Colon (tissue), 2 donors: ENCODE results near the gene CDH4.
"Not testable (repeated sequence)": the region's sequence is repeated elsewhere in the genome, so short reads cannot be mapped to it uniquely, and the experiment has no call there.

ENCODE experiments used
- FAIRE-seq: peaks from 2 replicates; lab custom pipeline; 2012; peaks lifted over from hg19 to GRCh38; lab: Jason Lieb, UNC
- donor health status: control.
- donor health status: control.

CDH4 gene

GRCh38 chr20:61459705-61460104, 207.6 kb downstream of the CDH4 start:
- no peak for FAIRE-seq

DNA sequence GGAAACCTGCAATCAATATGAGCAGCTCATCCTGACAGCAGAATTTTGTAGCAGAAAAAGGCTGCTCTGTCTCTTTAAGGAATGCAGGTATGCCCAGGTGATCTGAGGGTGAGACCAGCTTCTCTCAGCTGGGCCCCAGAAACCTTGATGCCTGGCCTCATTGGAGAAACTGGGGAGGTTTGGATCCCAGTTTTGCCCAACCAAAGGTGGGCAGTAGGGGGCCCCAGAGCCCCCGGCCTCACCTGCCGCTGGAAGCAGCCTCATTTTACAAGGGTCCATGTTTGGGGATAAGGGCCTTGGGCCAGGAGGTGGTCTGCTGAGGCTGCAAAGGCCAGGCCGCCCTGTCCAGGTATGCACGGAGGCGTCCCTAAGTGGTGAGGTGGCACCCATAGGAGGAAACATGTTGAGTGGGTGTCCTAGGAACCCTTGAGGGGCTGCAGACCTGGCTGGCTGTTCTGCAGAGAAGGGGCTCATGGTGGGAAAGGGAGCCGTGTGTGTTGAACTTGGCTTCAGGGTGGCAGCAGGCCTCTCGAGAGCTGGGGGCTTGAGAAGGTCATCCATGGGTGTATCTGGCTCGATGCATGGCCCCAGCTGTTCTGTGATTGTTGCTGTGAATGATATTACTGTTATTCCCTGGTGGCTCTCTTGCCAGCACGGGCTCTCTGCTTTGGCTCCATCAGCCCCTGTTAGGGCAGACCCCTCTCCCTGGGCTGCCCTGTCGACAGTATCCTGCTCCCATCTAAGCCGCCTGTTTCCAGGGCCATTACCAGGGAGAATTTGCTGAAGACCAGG, 208.4 kb downstream of the CDH4 start:
- FAIRE-seq, result no peak

GRCh38 chr20:61461461-61461860, 209.4 kb downstream of the CDH4 start:
- no peak for FAIRE-seq

DNA sequence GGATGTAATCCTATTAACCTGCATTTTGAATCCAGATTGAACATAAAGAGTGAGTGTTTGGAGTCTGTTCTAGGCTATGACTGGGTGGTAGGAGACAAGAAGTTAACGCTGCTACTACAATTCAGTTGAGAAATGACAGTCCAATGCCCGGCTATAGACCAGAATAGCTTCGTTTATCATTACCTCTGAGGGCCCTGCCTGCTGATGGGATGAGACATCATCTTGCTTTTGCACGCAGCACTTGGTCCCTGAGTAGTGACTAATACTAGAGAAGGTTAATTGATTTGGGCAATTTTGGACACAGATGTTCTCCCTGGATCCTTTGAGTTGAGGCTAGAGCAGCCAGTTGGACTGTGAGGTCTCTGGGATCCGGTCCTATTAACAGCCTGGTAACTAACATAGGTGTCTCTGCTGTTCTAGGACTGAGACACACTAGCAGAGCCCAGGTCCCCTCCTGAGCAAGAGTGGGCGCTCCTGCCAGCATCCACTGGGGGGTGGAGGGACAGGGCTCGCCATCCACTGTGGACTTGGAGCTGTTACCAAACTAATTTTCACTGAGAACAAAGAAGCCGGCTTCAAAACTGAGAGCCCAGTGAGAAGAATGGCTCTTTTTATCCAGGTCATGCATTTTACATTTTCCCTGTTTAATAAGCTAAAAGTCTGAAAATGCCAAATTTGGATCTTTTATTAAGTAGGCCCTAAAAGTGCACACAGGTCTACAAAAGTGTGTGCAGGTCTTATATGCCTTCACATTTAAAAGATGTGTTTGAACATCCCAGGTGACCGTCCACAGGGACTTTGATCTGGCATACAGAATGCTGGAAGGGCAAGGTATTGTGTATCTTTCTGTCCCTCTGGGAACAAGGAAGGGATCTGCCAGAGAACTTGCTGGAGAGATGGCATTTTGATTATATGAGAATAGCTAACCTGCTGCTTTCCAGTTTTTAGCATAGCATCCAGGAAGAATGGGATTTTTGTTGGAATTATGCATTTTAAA, 212.5 kb downstream of the CDH4 start:
- FAIRE-seq, result no peak

DNA sequence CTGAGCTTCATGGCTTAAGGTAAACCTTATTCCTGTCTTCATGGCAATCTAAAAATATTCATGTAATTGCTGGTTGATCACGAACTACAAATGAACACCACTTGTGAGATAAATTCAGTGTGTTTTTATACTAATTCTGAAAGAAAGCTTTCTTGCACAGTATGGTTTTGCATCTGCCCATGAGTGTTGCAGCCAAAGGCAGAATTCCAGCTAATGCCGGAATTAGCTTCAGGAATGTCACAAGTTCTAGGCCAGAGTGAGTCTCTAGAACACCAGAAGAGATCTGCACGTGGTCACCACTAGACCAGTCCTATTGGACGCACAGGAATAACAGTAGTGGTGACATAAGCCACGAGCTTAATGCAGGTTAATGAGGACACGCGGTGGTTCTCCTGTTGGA, 223.7 kb downstream of the CDH4 start:
- no peak for FAIRE-seq

- FAIRE-seq, result no peak
Observed at GRCh38 chr20:61476956-61477355, 224.9 kb downstream of the CDH4 start.

GRCh38 chr20:61477451-61477861, 225.4 kb downstream of the CDH4 start:
- FAIRE-seq, result no peak

DNA sequence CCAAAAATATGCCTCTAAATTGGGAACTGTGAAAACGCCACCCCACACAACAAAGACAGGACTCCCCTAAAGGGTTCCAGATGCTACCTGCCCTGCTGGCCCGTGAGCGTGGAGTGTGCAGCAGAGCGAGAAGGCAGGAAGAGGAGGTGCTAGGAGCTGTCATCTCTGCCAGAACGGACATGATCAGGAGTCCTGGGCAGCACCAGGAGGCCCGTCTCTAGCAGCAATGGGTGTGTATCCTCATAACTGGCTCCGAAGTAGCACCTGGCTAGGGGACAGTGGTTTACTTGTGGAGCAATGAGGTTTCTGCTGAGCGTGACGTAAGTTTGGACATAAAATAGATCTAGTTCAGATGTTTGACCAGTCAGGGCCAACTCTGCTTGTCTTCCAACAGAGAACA, 226.0 kb downstream of the CDH4 start:
- no peak for FAIRE-seq

GRCh38 chr20:61478611-61479305, 226.7 kb downstream of the CDH4 start:
- FAIRE-seq, result no peak

- not testable (repeated sequence) for FAIRE-seq
Observed at GRCh38 chr20:61479433-61479832, 227.4 kb downstream of the CDH4 start.

DNA sequence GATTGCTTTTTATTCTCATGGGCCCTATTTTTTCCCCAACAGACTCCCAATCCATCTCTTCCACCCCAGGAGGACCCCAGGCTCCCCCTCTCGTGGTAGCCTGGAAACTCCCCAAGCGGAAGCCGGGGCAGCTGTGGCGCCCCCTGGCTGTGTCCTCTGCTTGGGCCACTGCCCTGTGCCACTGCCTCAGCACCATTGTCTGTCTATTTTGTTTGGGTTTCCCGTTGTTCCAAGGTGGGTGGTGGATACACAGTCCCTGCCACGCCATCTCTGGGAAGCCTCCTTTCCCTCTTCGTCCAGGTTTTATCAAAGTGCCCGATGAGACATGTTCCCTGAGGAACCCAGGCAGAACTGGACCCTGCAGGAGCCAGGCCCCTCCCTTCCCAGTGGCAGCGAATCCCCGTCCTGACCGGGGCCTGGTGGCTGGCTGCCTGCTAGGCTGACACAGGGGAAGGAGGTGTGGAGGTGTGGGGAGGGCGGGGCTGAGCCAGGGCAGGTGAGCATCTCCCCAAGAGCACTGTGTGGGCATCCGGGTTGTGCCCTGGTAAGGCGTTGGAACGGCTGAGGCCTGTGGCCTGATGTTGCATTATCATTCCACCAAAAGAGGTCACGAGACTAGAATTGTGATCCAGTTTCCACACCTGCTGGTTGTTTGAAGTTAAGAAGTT, 228.2 kb downstream of the CDH4 start:
- no peak for FAIRE-seq

- no peak for FAIRE-seq
Observed at GRCh38 chr20:61482056-61482887, 230.2 kb downstream of the CDH4 start.

DNA sequence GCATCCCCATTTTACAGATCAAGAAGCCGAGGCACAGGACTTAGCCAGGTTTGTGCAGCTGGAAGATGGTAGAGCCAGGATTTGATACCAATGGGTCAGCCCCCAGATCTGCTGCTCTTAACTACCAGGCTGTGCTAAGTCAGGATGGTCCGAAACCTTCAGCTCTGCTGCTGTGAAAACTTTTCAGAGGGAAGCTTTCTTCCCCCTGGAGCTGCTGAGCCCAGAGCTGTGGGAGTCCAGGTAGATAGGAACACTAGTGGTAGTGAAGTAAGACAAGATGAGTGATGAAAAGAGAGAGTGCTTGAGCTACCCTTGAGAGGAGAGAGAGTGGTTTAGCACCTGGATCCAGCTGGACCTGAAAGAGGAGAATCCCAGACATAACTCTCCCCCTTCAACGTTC, 230.8 kb downstream of the CDH4 start:
- FAIRE-seq, result no peak

DNA sequence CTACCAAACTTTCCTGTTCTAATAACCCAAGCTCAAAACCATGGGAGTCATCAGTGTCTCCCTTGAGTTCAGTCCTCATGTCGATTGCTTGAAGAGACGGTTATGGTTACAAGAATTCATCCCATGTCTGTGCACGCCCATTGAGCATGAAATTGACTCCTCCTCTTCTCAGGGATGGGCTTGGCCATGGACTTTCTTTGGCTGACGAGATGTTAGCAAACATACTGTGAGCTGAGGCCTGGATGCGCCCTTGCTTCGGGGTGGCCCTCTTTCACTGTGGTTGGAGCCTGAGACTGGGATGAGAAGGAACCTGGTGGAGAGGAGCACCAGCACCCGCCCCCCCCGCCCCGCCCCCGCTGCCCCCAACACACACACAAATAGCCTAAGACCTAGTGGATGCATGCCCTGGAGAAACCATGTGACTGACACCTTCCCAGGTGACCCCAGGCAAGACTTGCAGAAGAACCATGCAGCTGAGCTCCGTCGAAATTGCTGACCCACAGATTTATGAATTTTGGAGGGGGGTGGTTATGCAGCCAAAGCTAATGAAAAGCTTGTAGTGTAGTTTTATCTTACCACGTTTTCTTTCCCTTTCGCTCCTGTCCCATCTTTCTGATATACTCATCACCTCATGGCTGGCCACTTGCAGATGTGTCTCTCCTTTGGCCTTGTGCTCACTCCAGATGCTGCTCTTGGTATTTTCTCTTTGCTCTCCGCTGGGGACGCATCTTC, 231.4 kb downstream of the CDH4 start:
- FAIRE-seq, result no peak

DNA sequence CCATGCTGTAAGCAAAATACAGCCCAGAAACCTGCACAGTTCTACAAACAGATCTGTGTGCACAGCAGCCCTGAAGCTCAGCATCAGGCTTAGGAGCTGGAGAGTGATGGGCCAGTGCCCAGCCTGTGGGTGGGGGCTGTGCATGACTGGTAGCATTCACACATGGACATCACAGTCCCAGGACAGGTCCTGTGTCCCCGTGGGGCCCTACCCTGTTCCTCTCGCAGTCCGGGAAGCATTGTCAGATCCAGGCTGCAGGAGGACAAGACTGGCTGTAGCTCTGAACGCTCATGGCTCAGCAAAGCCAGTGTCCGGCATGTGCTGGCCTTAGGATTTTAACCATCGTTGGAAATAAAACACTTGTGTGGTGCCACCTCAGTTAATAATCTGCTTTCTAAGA, 234.1 kb downstream of the CDH4 start:
- no peak for FAIRE-seq

GRCh38 chr20:61487346-61487996, 235.4 kb downstream of the CDH4 start:
- no peak for FAIRE-seq

- FAIRE-seq, result no peak
Observed at GRCh38 chr20:61487997-61488371, 235.9 kb downstream of the CDH4 start.

DNA sequence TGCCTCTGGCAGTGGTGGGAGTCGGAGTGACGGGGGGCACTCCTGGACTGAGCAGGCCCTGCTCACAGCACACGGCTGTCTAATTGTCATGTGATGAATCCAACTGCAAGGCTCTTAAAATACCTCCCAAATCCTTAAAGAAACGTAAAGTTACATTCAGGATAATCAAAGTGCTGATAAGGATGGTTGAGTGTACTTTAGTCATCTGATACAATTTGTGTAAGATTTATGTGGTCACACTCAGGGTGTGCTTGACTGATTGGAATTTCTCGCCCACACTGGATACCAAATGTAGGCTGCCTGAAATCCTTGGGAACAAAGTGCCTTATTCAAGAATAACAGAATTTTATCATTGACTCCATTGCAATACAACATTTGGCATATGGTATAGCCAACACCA, 238.7 kb downstream of the CDH4 start:
- no peak for FAIRE-seq

GRCh38 chr20:61492065-61492464, 240.0 kb downstream of the CDH4 start:
- FAIRE-seq, result no peak

DNA sequence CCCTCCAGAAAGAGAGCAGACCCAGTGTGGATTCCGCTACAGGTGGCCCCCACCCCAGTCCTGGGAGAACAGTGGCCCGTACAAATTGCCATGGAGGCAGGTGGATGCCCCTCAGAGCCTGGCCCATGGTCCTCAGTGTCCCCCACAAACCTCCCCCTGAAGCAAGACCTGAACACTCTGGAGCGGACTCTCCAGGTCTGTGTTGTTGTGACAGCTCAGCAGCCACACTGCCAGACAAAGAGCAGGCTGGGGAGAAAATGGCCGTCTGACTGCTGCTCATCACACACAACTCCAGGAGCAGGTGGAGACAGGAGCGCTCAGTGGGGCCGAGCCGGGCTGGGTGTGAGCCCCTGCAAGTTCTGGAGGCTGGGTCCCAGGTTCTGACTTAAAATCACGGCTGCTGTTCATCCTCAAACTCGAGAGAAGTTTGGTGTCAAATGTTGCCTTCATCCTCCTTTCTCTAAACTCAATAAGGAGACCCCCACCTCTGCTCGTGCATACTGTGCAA, 241.8 kb downstream of the CDH4 start:
- FAIRE-seq, result no peak
